AG04450 (cell line): ENCODE data around the gene PER3. TPM values are rescaled to one million over a fixed set of nuclear protein-coding genes. Genes with fewer than 3 reads are reported as not detected.

Source experiments
- CTCF ChIA-PET: fragments of 300-600, 350-600 bp; formaldehyde crosslinking; extraction: SDS; loops from one replicate; lab custom pipeline; 2022; ENCODE audit warnings: antibody characterized with exemption, inconsistent platforms; lab: Charles Lee
- POLR2A ChIA-PET: fragments of 350-600 bp; formaldehyde crosslinking; extraction: SDS; loops from one replicate; lab custom pipeline; 2021; ENCODE audit warnings: antibody characterized with exemption, inconsistent platforms; lab: Yijun Ruan, JAX
- DNase-seq: peaks from one replicate; pipeline ENCODE4 v3.0.0-alpha.2; 2011; ENCODE audit warnings: low read depth, low spot score
- H3K27ac ChIP-seq: one replicate; pipeline ENCODE4 v1.5.1; 2012; ENCODE audit warnings: low read depth, low read length, control low read depth
- H3K27me3 ChIP-seq: one replicate; pipeline ENCODE4 v1.6.0; 2012; ENCODE audit warnings: low read length; ENCODE audit not compliant: control insufficient read depth, insufficient read depth
- H3K4me3 ChIP-seq: 2 replicates; pipeline ENCODE4 v1.5.1; 2011; ENCODE audit warnings: mild to moderate bottlenecking, low read depth, low read length, control low read depth
- H3K9me3 ChIP-seq: 2 replicates; pipeline ENCODE4 v1.5.1; 2012; ENCODE audit warnings: low read length; ENCODE audit not compliant: control insufficient read depth, insufficient read depth
- polyA plus RNA-seq: library from polyadenylated mRNA; depleted of rRNA; stranded (reverse); fragments of >200 nt; gene quantifications from 2 replicates; pipeline ENCODE4 v1.2.3, GENCODE V29; 2011
- TF ChIP-seq, protein P1 (sequence below): IDR thresholded peaks from 2 replicates; pipeline ENCODE4 v1.5.1; 2011; ENCODE audit warnings: low read depth, low read length, control low read depth, inconsistent platforms

PER3 gene
- polyA plus RNA-seq, 1 experiment, result 9.1 TPM

DNA sequence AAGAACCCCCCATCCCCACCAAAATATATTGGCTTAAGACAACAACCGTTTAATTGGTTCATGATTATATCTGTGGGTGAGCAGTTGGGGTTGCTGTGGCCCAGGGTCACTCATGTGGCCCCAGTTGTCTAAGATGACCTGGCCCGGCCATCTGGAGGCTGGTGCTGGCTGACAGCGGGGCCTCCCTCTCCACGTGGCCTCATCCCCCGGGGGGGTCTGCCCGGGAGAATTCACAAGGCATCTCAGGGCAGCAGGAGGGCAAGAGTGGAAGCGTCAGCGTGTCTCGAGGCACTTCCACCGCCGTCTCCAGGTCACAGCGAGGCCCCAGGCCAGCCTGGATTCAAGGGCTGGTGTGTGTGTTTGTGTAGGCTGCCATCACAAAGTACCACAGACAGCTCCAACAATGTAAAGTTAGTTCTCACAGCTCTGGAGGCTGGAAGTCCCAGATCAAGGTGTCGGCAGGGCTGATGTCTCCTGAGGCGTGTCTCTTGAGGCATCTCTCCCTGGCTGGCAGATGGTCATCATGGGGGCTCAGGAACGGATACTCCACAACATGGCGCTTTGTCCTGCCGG lies 79.8 kb downstream of the PER3 start:
- Histone ChIP-seq H3K4me3 (no peak overlapping the region), H3K9me3 (peaks cover 3% of the 10 kb centered on the region; the same call in 1 of the 2 replicates), H3K27ac (no peak overlapping the region), H3K27me3 (peaks cover 5% of the 10 kb centered on the region)
- no peak for DNase-seq
- TF ChIP-seq, protein P1, sequence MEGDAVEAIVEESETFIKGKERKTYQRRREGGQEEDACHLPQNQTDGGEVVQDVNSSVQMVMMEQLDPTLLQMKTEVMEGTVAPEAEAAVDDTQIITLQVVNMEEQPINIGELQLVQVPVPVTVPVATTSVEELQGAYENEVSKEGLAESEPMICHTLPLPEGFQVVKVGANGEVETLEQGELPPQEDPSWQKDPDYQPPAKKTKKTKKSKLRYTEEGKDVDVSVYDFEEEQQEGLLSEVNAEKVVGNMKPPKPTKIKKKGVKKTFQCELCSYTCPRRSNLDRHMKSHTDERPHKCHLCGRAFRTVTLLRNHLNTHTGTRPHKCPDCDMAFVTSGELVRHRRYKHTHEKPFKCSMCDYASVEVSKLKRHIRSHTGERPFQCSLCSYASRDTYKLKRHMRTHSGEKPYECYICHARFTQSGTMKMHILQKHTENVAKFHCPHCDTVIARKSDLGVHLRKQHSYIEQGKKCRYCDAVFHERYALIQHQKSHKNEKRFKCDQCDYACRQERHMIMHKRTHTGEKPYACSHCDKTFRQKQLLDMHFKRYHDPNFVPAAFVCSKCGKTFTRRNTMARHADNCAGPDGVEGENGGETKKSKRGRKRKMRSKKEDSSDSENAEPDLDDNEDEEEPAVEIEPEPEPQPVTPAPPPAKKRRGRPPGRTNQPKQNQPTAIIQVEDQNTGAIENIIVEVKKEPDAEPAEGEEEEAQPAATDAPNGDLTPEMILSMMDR, result no peak
- CTCF ChIA-PET, result no interaction called here
- POLR2A ChIA-PET, result no interaction called here

DNA sequence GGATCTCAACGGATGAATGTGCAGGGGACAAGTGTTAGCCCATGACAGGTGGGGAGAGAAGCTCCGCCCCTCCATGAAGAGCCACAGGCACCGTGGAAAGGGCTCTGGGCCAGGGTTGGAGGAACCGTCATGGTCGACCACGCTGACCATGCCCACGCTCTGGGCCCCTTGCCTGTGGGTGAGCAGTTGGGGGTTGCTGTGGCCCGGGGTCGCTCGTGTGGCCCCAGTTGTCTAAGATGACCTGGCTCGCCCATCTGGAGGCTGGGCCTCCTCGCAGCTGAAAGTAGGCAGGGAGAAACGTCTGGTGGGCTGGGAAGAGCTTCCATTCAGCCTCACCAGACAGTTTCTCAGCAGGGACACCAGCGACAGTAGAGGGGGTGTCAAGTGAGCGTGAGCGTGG lies 81.9 kb downstream of the PER3 start:
- ChIA-PET POLR2A (no interaction called here), CTCF (no interaction called here)
- Histone ChIP-seq H3K4me3 (no peak overlapping the region), H3K27ac (no peak overlapping the region), H3K27me3 (peaks cover 7% of the 10 kb centered on the region), H3K9me3 (peaks cover 3% of the 10 kb centered on the region; the same call in 1 of the 2 replicates)
- no peak for DNase-seq
- TF ChIP-seq, protein P1, result no peak

DNA sequence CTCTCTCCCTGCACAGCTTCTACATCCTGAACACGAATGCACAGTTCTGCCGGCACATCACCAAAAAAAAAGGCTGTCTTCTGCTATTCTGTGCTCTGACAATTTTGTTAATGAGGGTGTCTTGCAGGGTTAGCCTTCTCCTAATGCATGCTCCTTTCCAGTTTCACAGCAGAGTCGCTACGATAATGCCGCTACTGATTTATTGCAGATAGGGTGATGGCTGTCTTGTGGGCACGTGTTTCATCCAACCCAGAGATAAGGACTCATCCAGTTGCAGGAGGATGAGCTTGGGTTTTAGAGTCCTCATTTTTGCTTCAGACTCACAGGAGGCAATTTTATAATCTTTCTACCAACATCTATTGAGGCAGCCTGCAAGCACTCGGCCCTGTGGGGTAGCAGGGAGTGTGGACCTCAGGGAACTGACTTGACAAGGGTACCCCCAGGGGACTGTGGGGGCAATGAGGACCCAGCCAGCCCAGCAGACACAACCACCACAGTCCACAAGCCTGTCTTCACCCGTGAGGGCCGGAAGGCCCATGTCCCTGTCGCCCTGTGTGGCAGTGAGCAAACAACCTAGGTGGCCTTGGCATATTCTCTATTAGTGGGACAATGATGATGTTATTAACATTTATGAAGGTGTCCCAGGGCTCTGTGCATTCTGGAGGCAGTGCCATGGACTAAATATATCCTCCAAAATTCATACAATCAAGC lies 84.1 kb downstream of the PER3 start:
- Histone ChIP-seq H3K27ac (no peak overlapping the region), H3K27me3 (peaks cover 4% of the 10 kb centered on the region), H3K9me3 (peaks cover 3% of the 10 kb centered on the region; the same call in 1 of the 2 replicates), H3K4me3 (no peak overlapping the region)
- no peak for DNase-seq
- TF ChIP-seq, protein P1, result no peak
- ChIA-PET POLR2A (no interaction called here), CTCF (no interaction called here)

DNA sequence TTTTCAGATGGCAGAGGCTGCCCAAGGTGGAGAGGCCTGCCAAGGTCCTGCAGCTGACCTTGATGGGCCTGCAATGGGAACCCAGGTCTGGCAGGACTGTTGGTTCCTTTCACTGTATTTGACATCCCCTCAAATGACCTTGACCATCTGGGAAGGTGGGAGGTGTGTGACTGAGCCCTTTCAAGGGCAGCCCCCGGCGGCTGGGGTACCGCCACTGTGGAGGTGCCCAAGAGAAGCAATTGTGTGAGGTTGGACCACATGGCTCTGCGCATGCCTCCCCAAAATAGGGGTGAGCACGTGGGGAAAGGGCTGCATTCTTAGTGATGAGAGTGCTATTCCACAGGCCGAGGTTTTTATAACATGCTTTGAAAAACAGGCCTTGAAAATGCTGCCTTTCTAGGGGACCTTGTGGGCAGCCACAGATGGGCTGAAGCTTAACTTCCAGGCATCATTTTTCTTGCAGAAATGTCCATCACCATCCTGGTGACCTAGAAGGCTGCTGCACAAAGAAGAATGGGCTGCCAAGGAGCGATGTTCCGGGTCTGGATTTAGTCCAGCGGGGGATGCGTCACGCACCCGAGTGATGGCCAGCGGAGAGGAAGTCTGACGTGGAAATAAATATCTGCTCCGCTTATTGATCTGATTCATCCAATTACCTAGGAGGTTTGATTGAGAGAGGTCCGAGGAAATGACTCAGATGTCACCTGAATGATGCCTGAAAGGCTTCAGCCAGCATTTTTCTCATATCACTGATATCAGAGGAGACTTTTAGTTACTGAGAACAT lies 85.2 kb downstream of the PER3 start:
- Histone ChIP-seq H3K27me3 (peaks cover 8% of the 10 kb centered on the region), H3K27ac (no peak overlapping the region), H3K9me3 (no peaks in the 10 kb centered on the region; the same call in 1 of the 2 replicates), H3K4me3 (no peak overlapping the region)
- ChIA-PET CTCF (no interaction called here), POLR2A (no interaction called here)
- TF ChIP-seq, protein P1, result no peak
- no peak for DNase-seq
